Stimulated activated CD4-positive, alpha-beta T cell treated with anti-CD3 and anti-CD28 coated beads, Interleukin-2, amount 100 ng/mL, for 24 hours (primary cell): ENCODE measurements around the gene TMEM186.
"Not testable (repeated sequence)": the region's sequence is repeated elsewhere in the genome, so short reads cannot be mapped to it uniquely, and the experiment has no call there.

Experiments
- DNase-seq, 2 donors: peaks; one replicate each; pipeline ENCODE4 v3.0.0-alpha.2; 2020

The TMEM186 gene

GRCh38 chr16:8768283-8768682 is 29.2 kb downstream of the TMEM186 start:
- no peak for DNase-seq

- DNase-seq = no peak
Observed at GRCh38 chr16:8767176-8767575, 30.3 kb downstream of the TMEM186 start.

GRCh38 chr16:8764525-8765250 is 32.8 kb downstream of the TMEM186 start:
- DNase-seq = no peak

- no peak for DNase-seq
Observed at GRCh38 chr16:8763899-8764298, 33.5 kb downstream of the TMEM186 start.

- no peak for DNase-seq
Observed at GRCh38 chr16:8763083-8763482, 34.4 kb downstream of the TMEM186 start.

- DNase-seq = no peak
Observed at GRCh38 chr16:8762254-8762653, 35.2 kb downstream of the TMEM186 start.

DNA sequence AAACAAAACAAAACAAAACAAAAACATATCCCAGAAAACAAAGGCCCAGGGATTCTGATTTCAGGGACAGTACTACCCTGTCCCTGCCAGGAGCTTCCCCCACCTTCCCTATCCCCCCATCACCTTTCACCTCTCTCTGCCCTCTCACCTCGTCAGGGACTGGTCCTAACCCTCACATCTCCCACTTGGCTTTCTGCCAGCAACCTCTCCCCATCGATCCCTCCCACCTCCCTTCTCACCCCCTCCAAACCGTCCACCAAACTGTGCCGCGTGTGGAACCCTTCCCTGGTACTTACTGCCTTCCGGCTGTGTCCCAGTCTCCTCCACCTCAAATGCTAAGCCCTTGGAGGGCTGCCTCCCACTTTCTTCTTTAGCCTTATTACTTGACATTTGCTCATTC is 36.4 kb downstream of the TMEM186 start:
- DNase-seq = no peak

DNA sequence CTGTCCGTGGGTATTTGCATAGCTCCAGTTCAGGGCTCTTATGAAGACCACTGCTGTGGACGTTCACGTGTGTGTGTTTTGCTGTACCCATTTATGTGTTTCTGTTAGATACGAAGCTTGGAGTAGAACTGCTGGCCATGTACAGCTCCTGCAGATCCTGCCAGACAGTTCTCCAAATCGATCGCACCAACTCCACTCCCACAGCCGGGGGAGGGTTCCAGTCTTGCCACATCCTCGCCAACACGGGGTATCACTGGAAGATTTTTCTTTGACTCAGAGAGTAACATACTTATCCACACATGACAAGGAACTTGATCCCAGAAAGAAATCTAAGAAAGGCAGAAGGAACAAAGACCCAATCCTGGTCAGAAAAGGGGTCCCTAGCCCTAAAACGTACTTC is 37.4 kb downstream of the TMEM186 start:
- no peak for DNase-seq

- DNase-seq = no peak
Observed at GRCh38 chr16:8758022-8758421, 39.4 kb downstream of the TMEM186 start.

GRCh38 chr16:8756755-8757154 is 40.7 kb downstream of the TMEM186 start:
- no peak for DNase-seq

DNA sequence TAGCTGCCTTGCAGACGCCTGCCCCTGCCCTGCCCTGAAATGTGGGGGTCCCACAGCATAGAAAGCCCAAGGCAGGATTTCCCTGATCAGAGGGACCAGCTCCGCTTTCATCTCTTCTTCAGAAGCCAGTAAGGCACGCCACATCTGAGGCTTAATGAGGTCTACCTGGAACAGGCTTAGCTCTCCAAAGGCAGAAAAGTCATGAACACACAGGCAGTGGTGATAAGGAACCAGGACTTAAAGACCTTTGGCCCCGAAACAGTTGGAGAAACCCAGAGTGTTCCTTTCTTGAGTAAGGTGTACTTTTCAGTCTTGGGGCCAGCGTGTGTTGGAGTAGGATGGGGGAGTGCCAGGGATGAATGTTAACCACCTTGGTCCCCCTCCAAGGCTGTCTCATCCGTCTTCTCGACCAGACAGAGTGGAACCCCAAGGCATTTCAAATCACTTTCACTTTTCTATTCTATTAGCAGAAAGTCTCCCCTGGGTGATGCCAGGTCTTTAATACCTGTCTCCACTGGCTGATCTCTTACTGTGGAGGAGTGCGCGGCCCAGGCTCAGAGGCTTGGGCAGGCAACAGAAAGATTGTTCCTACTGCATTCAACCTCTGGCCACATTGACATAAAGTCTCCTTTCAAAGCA is 43.9 kb downstream of the TMEM186 start:
- DNase-seq = no peak

- no peak for DNase-seq
Observed at GRCh38 chr16:8752706-8753105, 44.7 kb downstream of the TMEM186 start.

DNA sequence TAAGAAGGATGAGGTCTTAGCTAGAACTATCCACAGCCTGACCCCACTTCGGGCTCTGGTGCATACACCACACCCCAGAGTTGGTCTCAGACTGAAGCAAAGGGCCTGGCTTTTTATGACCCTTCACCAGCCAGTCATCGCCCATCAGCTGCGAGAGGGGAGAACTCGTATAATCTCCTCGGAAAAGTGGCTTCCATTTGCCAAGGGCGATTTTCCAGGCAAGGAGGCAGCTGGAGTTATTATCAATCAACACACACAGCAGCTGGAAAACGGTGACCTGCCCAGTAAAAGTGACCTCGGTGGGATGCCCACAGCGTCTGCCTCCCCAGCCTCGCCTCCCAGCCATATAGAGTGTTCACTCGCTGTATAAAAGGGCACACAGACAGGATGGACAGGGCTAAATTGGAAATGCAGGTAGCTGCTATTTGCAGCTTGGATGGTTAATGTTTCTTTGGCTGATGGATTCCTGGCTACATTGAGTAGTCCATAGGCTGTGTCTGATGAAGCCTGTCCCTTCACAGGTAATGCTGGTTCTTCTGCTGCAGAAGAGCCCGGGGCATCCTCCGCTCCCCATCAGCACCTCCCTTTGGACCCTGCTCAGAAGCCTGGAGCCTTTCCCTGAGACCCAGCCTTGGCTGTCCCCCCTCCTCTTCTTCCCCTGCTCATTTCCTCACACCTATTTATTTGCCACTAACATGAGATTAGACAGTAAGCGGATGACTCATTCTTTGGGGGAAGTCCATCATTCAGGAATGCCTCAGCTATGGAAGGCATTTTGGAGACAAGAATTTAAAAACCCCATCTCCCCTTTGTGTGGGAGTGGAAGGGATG is 45.7 kb downstream of the TMEM186 start:
- no peak for DNase-seq

GRCh38 chr16:8748944-8749343 is 48.5 kb downstream of the TMEM186 start:
- not testable (repeated sequence) for DNase-seq
